ENCODE results near the gene MOCS1. TPM values are rescaled to one million over a fixed set of nuclear protein-coding genes. Genes with fewer than 3 reads are reported as not detected.

Gene MOCS1
- total RNA-seq (2021) (not detected in 2 replicates), Bru-seq, nascent RNA (not detected), BruChase-seq, experiment 1, labeled RNA remaining after a 2-hour chase (not detected), BruChase-seq, experiment 2, labeled RNA remaining after a 6-hour chase (not detected)
- long read RNA-seq = 0 reads

DNA sequence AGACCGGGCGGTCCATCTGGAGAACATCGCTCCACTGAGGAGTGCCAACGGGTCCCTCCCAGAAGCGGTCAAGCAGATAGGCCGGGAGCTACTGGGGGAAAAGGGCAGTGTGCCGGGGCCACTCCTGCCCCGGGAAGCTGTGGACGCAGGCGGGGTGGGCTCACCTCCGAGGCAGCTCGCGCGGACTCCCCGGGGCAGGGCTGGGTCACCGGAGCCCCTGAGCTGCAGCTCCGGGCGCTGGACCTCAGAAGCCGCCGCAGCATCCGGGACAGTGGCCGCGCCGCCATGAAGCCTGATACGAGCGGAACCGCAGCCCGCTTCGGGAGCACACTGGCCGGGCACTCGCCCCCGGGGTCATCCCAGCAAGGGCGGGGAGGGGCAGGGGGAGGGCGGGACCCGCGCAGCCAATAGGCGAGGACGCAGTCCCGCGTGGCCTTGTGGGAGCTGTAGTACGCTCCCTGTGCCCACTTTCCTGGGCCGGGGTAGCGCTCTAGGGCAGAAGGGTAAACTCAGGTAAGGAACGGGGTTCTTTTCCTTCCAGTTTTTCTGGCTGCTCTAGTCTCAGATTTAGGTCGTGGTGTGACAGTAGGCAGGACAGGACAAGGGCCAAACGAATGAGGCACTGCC lies at the start of gene MOCS1:
TSS of gene MOCS1 (minus strand) at position 332 of the 627 bp plus-strand sequence. CDS start at position 287, 45 bp downstream.
- Histone ChIP-seq H3K9me3 (ENCODE audit: insufficient read depth, low read depth) (no peaks in the 10 kb centered on the region), H3K79me2 (ENCODE audit: low read depth) (no peaks in the 10 kb centered on the region), H3K9me2 (ENCODE audit: insufficient read depth) (no peaks in the 10 kb centered on the region), H3K36me3 (ENCODE audit: low read depth) (no peaks in the 10 kb centered on the region), H3K4me3 (no peak within 1 kb of the TSS), H3K4me2 (no peak within 1 kb of the TSS), H2AFZ (no peak within 1 kb of the TSS), H3K4me1 (replicated peaks; ENCODE audit: insufficient read depth) (no peaks in the 10 kb centered on the region), H4K20me1 (ENCODE audit: insufficient read depth) (no peaks in the 10 kb centered on the region), H3K27ac (no peak within 1 kb of the TSS), H3F3A (ENCODE audit: insufficient read depth, low read depth) (no peaks in the 10 kb centered on the region), H3K27me3 (ENCODE audit: insufficient read depth, low read depth) (peaks cover 37% of the 10 kb centered on the region)
- intact Hi-C loops (cut with micrococcal nuclease; ENCODE audit: unreplicated experiment) = no loop called here
- ChIA-PET CTCF (no interaction called here), POLR2A (ENCODE audit: unreplicated experiment) (no interaction called here)
- TF ChIP-seq EZH2 (IDR thresholded peaks at IDR 0.05; ENCODE audit: low read depth) = no peak
- TF ChIP-seq CTCF (conservative IDR thresholded peaks at IDR 0.05) = no peak
- no peak for DNase-seq
- no TSS peak for BruUV-seq (replicated peaks)

- no peaks in the 10 kb centered on the region for H3K27me3 ChIP-seq (ENCODE audit: insufficient read depth, low read depth)
- intact Hi-C loops (cut with micrococcal nuclease; ENCODE audit: unreplicated experiment) = no loop called here
- no peak overlapping the region for H3K4me3 ChIP-seq
- no peaks in the 10 kb centered on the region for H3K9me3 ChIP-seq (ENCODE audit: insufficient read depth, low read depth)
- H3K9me2 ChIP-seq (ENCODE audit: insufficient read depth) = no peaks in the 10 kb centered on the region
- CTCF ChIA-PET = no interaction called here
- H3K4me1 ChIP-seq (replicated peaks; ENCODE audit: insufficient read depth) = no peaks in the 10 kb centered on the region
- TF ChIP-seq EZH2 (IDR thresholded peaks at IDR 0.05; ENCODE audit: low read depth) (no peak), CTCF (conservative IDR thresholded peaks at IDR 0.05) (no peak)
- no peaks in the 10 kb centered on the region for H4K20me1 ChIP-seq (ENCODE audit: insufficient read depth)
- no peak overlapping the region for H3K4me2 ChIP-seq
- no peaks in the 10 kb centered on the region for H3K79me2 ChIP-seq (ENCODE audit: low read depth)
- no peak overlapping the region for H3K27ac ChIP-seq
- POLR2A ChIA-PET (ENCODE audit: unreplicated experiment) = no interaction called here
- BruUV-seq (replicated peaks) = no TSS peak
- no peak overlapping the region for H2AFZ ChIP-seq
- no peaks in the 10 kb centered on the region for H3K36me3 ChIP-seq (ENCODE audit: low read depth)
- H3F3A ChIP-seq (ENCODE audit: insufficient read depth, low read depth) = no peaks in the 10 kb centered on the region
- DNase-seq = no peak
These were observed 49.8 kb upstream of the MOCS1 start for GRCh38 chr6:39984051-39984450.

GRCh38 chr6:39983193-39983592 lies 48.9 kb upstream of the MOCS1 start:
- H3K9me3 ChIP-seq (ENCODE audit: insufficient read depth, low read depth) = no peaks in the 10 kb centered on the region
- H3K9me2 ChIP-seq (ENCODE audit: insufficient read depth) = no peaks in the 10 kb centered on the region
- H3F3A ChIP-seq (ENCODE audit: insufficient read depth, low read depth) = no peaks in the 10 kb centered on the region
- H3K4me1 ChIP-seq (replicated peaks; ENCODE audit: insufficient read depth) = no peaks in the 10 kb centered on the region
- no peak for TF ChIP-seq CTCF (conservative IDR thresholded peaks at IDR 0.05)
- TF ChIP-seq EZH2 (IDR thresholded peaks at IDR 0.05; ENCODE audit: low read depth) = no peak
- POLR2A ChIA-PET (ENCODE audit: unreplicated experiment) = no interaction called here
- H3K36me3 ChIP-seq (ENCODE audit: low read depth) = no peaks in the 10 kb centered on the region
- H3K4me3 ChIP-seq = no peak overlapping the region
- peaks cover 3% of the 10 kb centered on the region; the same call in 1 of the 2 replicates for H3K27me3 ChIP-seq (ENCODE audit: insufficient read depth, low read depth)
- no peak overlapping the region for H3K27ac ChIP-seq
- no peaks in the 10 kb centered on the region for H3K79me2 ChIP-seq (ENCODE audit: low read depth)
- BruUV-seq (replicated peaks) = no TSS peak
- intact Hi-C loops (cut with micrococcal nuclease; ENCODE audit: unreplicated experiment) = no loop called here
- H4K20me1 ChIP-seq (ENCODE audit: insufficient read depth) = no peaks in the 10 kb centered on the region
- CTCF ChIA-PET = no interaction called here
- H2AFZ ChIP-seq = no peak overlapping the region
- DNase-seq = no peak
- H3K4me2 ChIP-seq = no peak overlapping the region
